H9 (cell line): Measurements from ENCODE around the gene GRIP1. TPM values are rescaled to one million over a fixed set of nuclear protein-coding genes. Genes with fewer than 3 reads are reported as not detected.

Source experiments
- DNase-seq: peaks from one replicate; pipeline ENCODE4 v3.0.0-alpha.2; 2017
- H2AFZ ChIP-seq: one replicate; pipeline ENCODE4 v1.6.1; 2013; ENCODE audit warnings: mild to moderate bottlenecking, low read length, control low read depth, moderate library complexity
- H2AK5ac ChIP-seq: 2 replicates; pipeline ENCODE4 v1.6.1; 2013; ENCODE audit warnings: low read length, control low read depth, mixed read lengths; ENCODE audit not compliant: insufficient read length
- H2BK120ac ChIP-seq: one replicate; pipeline ENCODE4 v1.6.1; 2013; ENCODE audit warnings: low read depth, mild to moderate bottlenecking, low read length, control low read depth, inconsistent platforms; ENCODE audit not compliant: poor library complexity, severe bottlenecking
- H2BK12ac ChIP-seq: 2 replicates; pipeline ENCODE4 v1.6.1; 2013; ENCODE audit warnings: low read length, control low read depth, mixed read lengths, low read depth; ENCODE audit not compliant: insufficient read length
- H2BK15ac ChIP-seq: 2 replicates; pipeline ENCODE4 v1.6.1; 2013; ENCODE audit warnings: low read depth, low read length, control low read depth
- H2BK20ac ChIP-seq: one replicate; pipeline ENCODE4 v1.6.1; 2013; ENCODE audit warnings: low read depth, mild to moderate bottlenecking, low read length, control low read depth, inconsistent platforms; ENCODE audit not compliant: poor library complexity, severe bottlenecking
- H2BK5ac ChIP-seq: 2 replicates; pipeline ENCODE4 v1.6.1; 2013; ENCODE audit warnings: low read length, control low read depth, mixed read lengths; ENCODE audit not compliant: insufficient read length
- H3K14ac ChIP-seq: 2 replicates; pipeline ENCODE4 v1.6.1; 2013; ENCODE audit warnings: low read length, control low read depth; ENCODE audit not compliant: insufficient read depth
- H3K18ac ChIP-seq: 2 replicates; pipeline ENCODE4 v1.6.1; 2013; ENCODE audit warnings: low read depth, mild to moderate bottlenecking, mixed read lengths, low read length, control low read depth; ENCODE audit not compliant: insufficient read length
- H3K23ac ChIP-seq: 2 replicates; pipeline ENCODE4 v1.6.1; 2013; ENCODE audit warnings: low read length, control low read depth, mixed read lengths, low read depth; ENCODE audit not compliant: insufficient read length
- H3K23me2 ChIP-seq: 2 replicates; pipeline ENCODE4 v1.6.1; 2013; ENCODE audit warnings: low read depth, mild to moderate bottlenecking, mixed read lengths, low read length, control low read depth; ENCODE audit not compliant: insufficient read length, poor library complexity, severe bottlenecking
- H3K27ac ChIP-seq: 2 replicates; pipeline ENCODE4 v1.5.1; 2013; ENCODE audit warnings: low read length, control low read depth, mixed read lengths, low read depth; ENCODE audit not compliant: insufficient read length
- H3K27me3 ChIP-seq: 2 replicates; pipeline ENCODE4 v1.6.1; 2013; ENCODE audit warnings: low read length, control low read depth, inconsistent platforms; ENCODE audit not compliant: insufficient read depth
- H3K4ac ChIP-seq: 2 replicates; pipeline ENCODE4 v1.6.1; 2013; ENCODE audit warnings: low read depth, mild to moderate bottlenecking, control low read depth, inconsistent platforms, low read length, moderate library complexity
- H3K4me1 ChIP-seq: 2 replicates; pipeline ENCODE4 v1.6.1; 2013; ENCODE audit warnings: low read length, control low read depth, inconsistent platforms; ENCODE audit not compliant: insufficient read depth
- H3K4me2 ChIP-seq: 2 replicates; pipeline ENCODE4 v1.6.1; 2013; ENCODE audit warnings: low read length, control low read depth, mixed read lengths; ENCODE audit not compliant: insufficient read length, insufficient read depth
- H3K56ac ChIP-seq: 2 replicates; pipeline ENCODE4 v1.6.1; 2013; ENCODE audit warnings: low read depth, mild to moderate bottlenecking, mixed read lengths, low read length, control low read depth; ENCODE audit not compliant: insufficient read length
- H3K79me1 ChIP-seq: 2 replicates; pipeline ENCODE4 v1.6.1; 2013; ENCODE audit warnings: low read depth, mild to moderate bottlenecking, moderate library complexity, low read length, control low read depth, inconsistent platforms; ENCODE audit not compliant: insufficient read depth, poor library complexity, severe bottlenecking
- H3K79me2 ChIP-seq: 2 replicates; pipeline ENCODE4 v1.6.1; 2013; ENCODE audit warnings: low read length, control low read depth, inconsistent platforms; ENCODE audit not compliant: insufficient read depth
- H3K9ac ChIP-seq: 2 replicates; pipeline ENCODE4 v1.6.1; 2013; ENCODE audit warnings: low read length, control low read depth, mixed read lengths; ENCODE audit not compliant: insufficient read length; ENCODE audit errors: extremely low read depth
- H3K9me3 ChIP-seq: one replicate; pipeline ENCODE4 v1.6.1; 2013; ENCODE audit warnings: low read depth, low read length, inconsistent platforms; ENCODE audit not compliant: control insufficient read depth
- H3T11ph ChIP-seq: one replicate; pipeline ENCODE4 v1.6.1; 2013; ENCODE audit warnings: mild to moderate bottlenecking, low read length, control low read depth, inconsistent platforms
- H4K20me1 ChIP-seq: one replicate; pipeline ENCODE4 v1.6.1; 2013; ENCODE audit not compliant: control insufficient read depth, insufficient read length, insufficient read depth
- H4K5ac ChIP-seq: 2 replicates; pipeline ENCODE4 v1.6.1; 2013; ENCODE audit warnings: low read depth, mild to moderate bottlenecking, mixed read lengths, low read length, control low read depth; ENCODE audit not compliant: insufficient read length
- H4K8ac ChIP-seq: replicated peaks from 2 replicates; pipeline ENCODE4 v1.6.1; 2013; ENCODE audit warnings: low read length, control low read depth, mixed read lengths, low read depth; ENCODE audit not compliant: insufficient read length
- H4K91ac ChIP-seq: 2 replicates; pipeline ENCODE4 v1.6.1; 2013; ENCODE audit warnings: low read depth, mild to moderate bottlenecking, moderate library complexity, mixed read lengths, low read length, control low read depth; ENCODE audit not compliant: insufficient read length
- H3K27ac Mint-ChIP-seq, 3 experiments: 2 replicates in 2 of 3; 3 replicates in 1 of 3; pipeline ENCODE4 v1.8.0; 2020 to 2021; ENCODE audit warnings: mixed read lengths in 3 of 3, mild to moderate bottlenecking in 1 of 3, moderate library complexity in 1 of 3
- H3K27me3 Mint-ChIP-seq: 2 replicates; pipeline ENCODE4 v1.8.0; 2021; ENCODE audit warnings: low read depth, mild to moderate bottlenecking, moderate library complexity, mixed read lengths
- H3K36me3 Mint-ChIP-seq, 3 experiments: 2 replicates in 2 of 3; 3 replicates in 1 of 3; pipeline ENCODE4 v1.8.0; 2020 to 2021; ENCODE audit warnings: low read depth in 3 of 3, mixed read lengths in 3 of 3; ENCODE audit not compliant: insufficient read depth in 1 of 3
- H3K4me1 Mint-ChIP-seq, 2 experiments: 2 replicates each; pipeline ENCODE4 v1.8.0; 2020; ENCODE audit warnings: mixed read lengths in 2 of 2
- H3K4me3 Mint-ChIP-seq, 2 experiments: 2 replicates in 1 of 2; 3 replicates in 1 of 2; pipeline ENCODE4 v1.8.0; 2020 to 2021; ENCODE audit warnings: mild to moderate bottlenecking in 2 of 2, mixed read lengths in 2 of 2, moderate library complexity in 1 of 2
- H3K9me3 Mint-ChIP-seq, 2 experiments: 2 replicates in 1 of 2; 3 replicates in 1 of 2; pipeline ENCODE4 v1.8.0; 2020; ENCODE audit warnings: mild to moderate bottlenecking in 2 of 2, mixed read lengths in 2 of 2, moderate library complexity in 1 of 2
- CTCF ChIP-seq: fragments of 200-600 bp; sonication (generic); conservative IDR thresholded peaks from 3 replicates; pipeline ENCODE4 v1.8.0; 2021; ENCODE audit warnings: antibody characterized with exemption, mild to moderate bottlenecking
- WGBS: extraction: QIAGEN DNeasy Blood & Tissue Kit; methylation state at CpG from one replicate; pipeline ENCODE4 v1.1.7; 2013; ENCODE audit warnings: missing lambda C conversion rate, low lambda C conversion rate, mixed read lengths; ENCODE audit not compliant: insufficient read length; ENCODE audit errors: extremely low coverage; 5-methylcytosine and 5-hydroxymethylcytosine counted together
- total RNA-seq: library from RNA; stranded (reverse); gene quantifications from 2 replicates; pipeline ENCODE4 v1.2.1, GENCODE V29; 2021

Gene GRIP1
- total RNA-seq, 1 experiment from 2014 or later, result 19.5 TPM

GRCh38 chr12:66620688-66621087, 58.2 kb downstream of the GRIP1 start:
- H3K4me3 Mint-ChIP-seq, result no peak overlapping the region
- Histone ChIP-seq H3K9ac (no peak overlapping the region), H2BK12ac (no peak overlapping the region), H3K23me2 (no peaks in the 10 kb centered on the region), H4K8ac (no peak overlapping the region), H2BK15ac (no peak overlapping the region), H3K18ac (no peak overlapping the region), H3K56ac (no peak overlapping the region), H2AK5ac (no peak overlapping the region), H3K27ac (no peak overlapping the region), H3K79me1 (no peaks in the 10 kb centered on the region), H3K79me2 (no peaks in the 10 kb centered on the region), H3K27me3 (no peaks in the 10 kb centered on the region), H3K9me3 (no peaks in the 10 kb centered on the region), H4K20me1 (no peaks in the 10 kb centered on the region), H4K91ac (no peak overlapping the region), H3K4ac (no peak overlapping the region), H2BK5ac (no peak overlapping the region), H2AFZ (no peak overlapping the region), H3K14ac (no peak overlapping the region), H3K4me1 (peaks cover 9% of the 10 kb centered on the region; the same call in 1 of the 2 replicates), H3K23ac (no peak overlapping the region), H4K5ac (no peak overlapping the region), H2BK120ac (no peak overlapping the region), H2BK20ac (no peak overlapping the region), H3K4me2 (no peak overlapping the region), H3T11ph (no peak overlapping the region)
- WGBS, result no CpG with 5 or more reads among the region's 2 CpGs
- no peak for TF ChIP-seq CTCF
- H3K27ac Mint-ChIP-seq, result no peak overlapping the region
- H3K36me3 Mint-ChIP-seq, result no peaks in the 10 kb centered on the region
- no peaks in the 10 kb centered on the region for H3K27me3 Mint-ChIP-seq
- DNase-seq, result no peak
- peaks cover 17 to 20% of the 10 kb centered on the region in 2 experiments for H3K4me1 Mint-ChIP-seq
- H3K9me3 Mint-ChIP-seq, result no peaks in the 10 kb centered on the region
